Transverse colon (tissue), 4 donors: ENCODE data around the gene DIRAS1. TPM values are rescaled to one million over a fixed set of nuclear protein-coding genes. Genes with fewer than 3 reads are reported as not detected.
"Not testable (repeated sequence)": the region's sequence is repeated elsewhere in the genome, so short reads cannot be mapped to it uniquely, and the experiment has no call there.

Source experiments
- DNase-seq: peaks from one replicate; pipeline ENCODE4 v3.0.0-alpha.2; 2019
- H3K27ac ChIP-seq, 4 donors: fragments of 200-600 bp; sonication (generic); 2 replicates each; pipeline ENCODE4 v1.5.1; 2016 to 2018; ENCODE audit warnings: inconsistent platforms in 4 of 4
- H3K27me3 ChIP-seq: fragments of 200-600 bp; sonication (generic); 2 replicates; pipeline ENCODE4 v1.5.1; 2017; ENCODE audit warnings: inconsistent platforms
- H3K36me3 ChIP-seq, 4 donors: fragments of 200-600 bp; sonication (generic); 2 replicates each; pipeline ENCODE4 v1.5.1; 2017 to 2019; ENCODE audit warnings: inconsistent platforms in 4 of 4
- H3K4me1 ChIP-seq, 4 donors: fragments of 200-600 bp; sonication (generic); 2 replicates each; pipeline ENCODE4 v1.5.1; 2017 to 2020; ENCODE audit warnings: inconsistent platforms in 4 of 4
- H3K4me3 ChIP-seq, 4 donors: fragments of 200-600 bp; sonication (generic); 1 replicate in 1 of 4; 2 replicates in 3 of 4; pipeline versions ENCODE4 v1.5.1 to v1.6.1; 2017 to 2019; ENCODE audit warnings: inconsistent platforms in 4 of 4
- H3K9me3 ChIP-seq, 2 donors: fragments of 200-600 bp; sonication (generic); 2 replicates each; pipeline ENCODE4 v1.5.1; 2017 to 2019; ENCODE audit warnings: inconsistent platforms in 2 of 2
- CTCF ChIP-seq, 5 experiments: fragments of 200-600 bp in 3 of 5; fragments of 450-650 bp in 2 of 5; sonication (generic) in 3 of 5; IDR thresholded peaks; 1 replicate in 2 of 5; 2 replicates in 3 of 5; pipeline ENCODE4 v1.5.1; 2016 to 2017; ENCODE audit warnings: antibody characterized with exemption in 5 of 5, inconsistent platforms in 3 of 5, mild to moderate bottlenecking in 2 of 5, moderate library complexity in 1 of 5
- EP300 ChIP-seq: sonication (generic); formaldehyde crosslinking; IDR thresholded peaks from one replicate; pipeline ENCODE4 v1.6.1; 2017; ENCODE audit warnings: antibody characterized with exemption, low read depth
- POLR2A ChIP-seq: fragments of 450-650 bp; IDR thresholded peaks from one replicate; pipeline ENCODE4 v1.6.1; 2016; ENCODE audit warnings: antibody characterized with exemption, mild to moderate bottlenecking, moderate library complexity
- POLR2AphosphoS5 ChIP-seq, 3 donors: sonication (generic); formaldehyde crosslinking; IDR thresholded peaks; one replicate each; pipeline ENCODE4 v1.6.1; 2016; ENCODE audit warnings: antibody characterized with exemption in 3 of 3
- WGBS, 2 donors: methylation state at CpG; one replicate each; pipeline ENCODE4 v1.1.5; 2018; ENCODE audit warnings: low coverage in 1 of 2; 5-methylcytosine and 5-hydroxymethylcytosine counted together
- in situ Hi-C, 4 donors: fragments of 200-750 bp; cut with MboI; loops; one replicate each; pipeline versions ENCODE4 v1.15.0 to v1.15.1; 2017; ENCODE audit warnings: low sequenced_read_pairs in 3 of 4, low pct_ligation_motif_present in 1 of 4, low pct_unique_long_range_greater_than_20kb in 1 of 4
- intact Hi-C: fragments of 100-400 bp; cut with DNase I; formaldehyde crosslinking; loops from one replicate; pipeline ENCODE4 v1.15.1; 2023; ENCODE audit warnings: low total_unique reads
- total RNA-seq, 4 donors: library from RNA; depleted of rRNA; stranded (reverse); fragments of >200 nt; gene quantifications; one replicate each; pipeline ENCODE4 v1.1.0, GENCODE V29; 2016

Gene DIRAS1
- total RNA-seq, 4 donors from 2014 or later: 0.41 to 1.4 (median 0.64) TPM; not detected in 1

DNA sequence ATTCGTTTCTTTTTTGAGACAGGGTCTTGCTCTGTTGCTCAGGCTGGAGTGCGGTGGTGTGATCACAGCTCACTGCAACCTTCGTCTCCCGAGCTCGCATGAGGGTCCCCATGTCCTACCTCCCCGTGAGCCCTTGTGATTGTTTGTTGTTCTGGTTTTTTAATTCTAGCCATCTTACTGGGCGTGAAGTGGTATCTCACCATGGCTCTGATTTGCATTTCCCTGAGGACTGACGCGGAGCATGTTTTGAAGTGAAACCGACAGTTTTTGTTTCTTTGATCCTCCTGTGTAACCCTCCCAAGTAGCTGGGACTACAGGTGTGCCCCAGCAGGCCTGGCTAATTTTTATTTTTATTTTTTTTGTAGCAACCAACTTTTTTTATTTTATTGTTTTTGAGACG is 40.4 kb downstream of the DIRAS1 start:
- Histone ChIP-seq H3K4me1 (no peaks in the 10 kb centered on the region), H3K27me3 (no peaks in the 10 kb centered on the region), H3K9me3 (no peaks in the 10 kb centered on the region), H3K4me3 (no peak overlapping the region), H3K36me3 (no peaks in the 10 kb centered on the region), H3K27ac (peak overlapping the region in 3 of 4 donors; percentile 42 to 58 (median 56))
- intact Hi-C loops: no loop called here
- DNase-seq: no peak
- in situ Hi-C loops: no loop called here
- TF ChIP-seq POLR2AphosphoS5 (IDR thresholded peaks at IDR 0.05) (peak in 1 of 3 donors; percentile 15), EP300 (no peak)
- 83 to 85% methylated on average over 11 of the region's 11 CpGs for WGBS, 2 donors

DNA sequence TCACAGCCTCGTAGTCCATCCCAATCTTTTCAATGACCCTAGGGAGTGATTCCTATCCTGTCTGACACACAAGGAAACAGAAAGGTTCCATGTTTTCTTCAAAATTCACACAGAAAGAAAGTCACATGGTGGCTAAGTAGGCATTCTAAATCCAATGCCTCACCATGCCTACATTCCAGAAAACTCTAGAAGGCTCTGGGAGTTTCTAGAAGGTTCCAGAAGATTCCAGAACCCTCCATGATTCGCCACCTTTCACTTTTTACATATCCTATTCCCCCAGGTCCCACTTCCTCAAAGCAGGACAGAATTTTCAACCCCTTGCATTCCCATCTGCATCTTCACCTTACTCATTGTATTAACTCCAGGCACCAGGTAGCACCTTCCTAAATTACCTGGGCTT is 41.7 kb downstream of the DIRAS1 start:
- Histone ChIP-seq H3K27ac (no peak overlapping the region), H3K27me3 (no peaks in the 10 kb centered on the region), H3K4me1 (no peaks in the 10 kb centered on the region), H3K4me3 (no peak overlapping the region), H3K9me3 (no peaks in the 10 kb centered on the region), H3K36me3 (no peaks in the 10 kb centered on the region)
- WGBS, 2 donors: 89 to 100% methylated on average over 1 to 2 of the region's 2 CpGs
- in situ Hi-C loops: no loop called here
- no peak for DNase-seq
- TF ChIP-seq POLR2A (no peak), CTCF (IDR thresholded peaks at IDR 0.05) (no peak), EP300 (no peak), POLR2AphosphoS5 (IDR thresholded peaks at IDR 0.05) (no peak)
- intact Hi-C loops: no loop called here

GRCh38 chr19:2678948-2679347 is 42.2 kb downstream of the DIRAS1 start:
- H3K36me3 ChIP-seq, H3K27me3 ChIP-seq, H3K9me3 ChIP-seq, H3K4me1 ChIP-seq, in situ Hi-C loops, H3K27ac ChIP-seq, H3K4me3 ChIP-seq, intact Hi-C loops, DNase-seq: not testable (repeated sequence)
- 92 to 95% methylated on average over 4 to 5 of the region's 5 CpGs for WGBS, 2 donors

- Histone ChIP-seq H3K27me3 (no peaks in the 10 kb centered on the region), H3K9me3 (no peaks in the 10 kb centered on the region), H3K36me3 (no peaks in the 10 kb centered on the region), H3K27ac (peak overlapping the region in 2 of 4 donors; percentile 25 to 37), H3K4me3 (no peak overlapping the region), H3K4me1 (no peaks in the 10 kb centered on the region)
- intact Hi-C loops: no loop called here
- TF ChIP-seq POLR2A (no peak), EP300 (no peak), POLR2AphosphoS5 (IDR thresholded peaks at IDR 0.05) (peak in 1 of 3 donors; percentile 20), CTCF (IDR thresholded peaks at IDR 0.05) (no peak)
- DNase-seq: peak; percentile 39
- in situ Hi-C loops: no loop called here
- WGBS, 2 donors: 50 to 73% methylated on average over 2 to 8 of the region's 8 CpGs
These were observed 43.0 kb downstream of the DIRAS1 start for GRCh38 chr19:2678044-2678671.

- H3K36me3 ChIP-seq: no peaks in the 10 kb centered on the region
- intact Hi-C loops (no loop called here), in situ Hi-C loops (no loop called here)
- H3K27ac ChIP-seq: peak overlapping the region in 1 of 4 donors; percentile 19
- TF ChIP-seq CTCF (IDR thresholded peaks at IDR 0.05) (no peak), POLR2AphosphoS5 (IDR thresholded peaks at IDR 0.05) (no peak), POLR2A (no peak), EP300 (no peak)
- WGBS, 2 donors: 88 to 94% methylated on average over 3 to 12 of the region's 12 CpGs
- H3K27me3 ChIP-seq: no peaks in the 10 kb centered on the region
- no peaks in the 10 kb centered on the region for H3K9me3 ChIP-seq
- no peak overlapping the region for H3K4me3 ChIP-seq
- no peak for DNase-seq
- no peaks in the 10 kb centered on the region for H3K4me1 ChIP-seq
These were observed 44.3 kb downstream of the DIRAS1 start for GRCh38 chr19:2676823-2677222.
